ENCODE measurements around the gene HIVEP2. TPM values are rescaled to one million over a fixed set of nuclear protein-coding genes. Genes with fewer than 3 reads are reported as not detected.

HIVEP2 gene
- total RNA-seq, 1 donor from 2014 or later = 16.4 TPM

- no peak for DNase-seq (ENCODE audit: extremely low read depth, low read depth, low spot score)
These were observed 99.1 kb downstream of the HIVEP2 start for GRCh38 chr6:142845624-142846458.

- DNase-seq (ENCODE audit: extremely low read depth, low read depth, low spot score) = no peak
These were observed 99.8 kb downstream of the HIVEP2 start for GRCh38 chr6:142845143-142845571.

GRCh38 chr6:142844065-142844755, 100.8 kb downstream of the HIVEP2 start:
- no peak for DNase-seq (ENCODE audit: extremely low read depth, low read depth, low spot score)

- no peak for DNase-seq (ENCODE audit: extremely low read depth, low read depth, low spot score)
These were observed 101.6 kb downstream of the HIVEP2 start for GRCh38 chr6:142843361-142843760.

- no peak for DNase-seq (ENCODE audit: extremely low read depth, low read depth, low spot score)
These were observed 102.3 kb downstream of the HIVEP2 start for GRCh38 chr6:142842418-142843261.

- no peak for DNase-seq (ENCODE audit: extremely low read depth, low read depth, low spot score)
These were observed 103.1 kb downstream of the HIVEP2 start for GRCh38 chr6:142841915-142842314.

GRCh38 chr6:142839686-142840040, 105.3 kb downstream of the HIVEP2 start:
- no peak for DNase-seq (ENCODE audit: extremely low read depth, low read depth, low spot score)

- DNase-seq (ENCODE audit: extremely low read depth, low read depth, low spot score) = no peak
These were observed 105.9 kb downstream of the HIVEP2 start for GRCh38 chr6:142838821-142839685.

GRCh38 chr6:142835787-142836535, 109.0 kb downstream of the HIVEP2 start:
- DNase-seq (ENCODE audit: extremely low read depth, low read depth, low spot score) = no peak

- DNase-seq (ENCODE audit: extremely low read depth, low read depth, low spot score) = no peak
These were observed 110.1 kb downstream of the HIVEP2 start for GRCh38 chr6:142834853-142835252.

- no peak for DNase-seq (ENCODE audit: extremely low read depth, low read depth, low spot score)
These were observed 111.2 kb downstream of the HIVEP2 start for GRCh38 chr6:142833798-142834197.

GRCh38 chr6:142833054-142833453, 111.9 kb downstream of the HIVEP2 start:
- DNase-seq (ENCODE audit: extremely low read depth, low read depth, low spot score) = no peak

GRCh38 chr6:142830807-142831206, 114.2 kb downstream of the HIVEP2 start:
- no peak for DNase-seq (ENCODE audit: extremely low read depth, low read depth, low spot score)

- DNase-seq (ENCODE audit: extremely low read depth, low read depth, low spot score) = no peak
These were observed 114.8 kb downstream of the HIVEP2 start for GRCh38 chr6:142830116-142830710.

- no peak for DNase-seq (ENCODE audit: extremely low read depth, low read depth, low spot score)
These were observed 115.4 kb downstream of the HIVEP2 start for GRCh38 chr6:142829556-142829955.

GRCh38 chr6:142827991-142828390, 117.0 kb downstream of the HIVEP2 start:
- DNase-seq (ENCODE audit: extremely low read depth, low read depth, low spot score) = no peak

GRCh38 chr6:142827369-142827768, 117.6 kb downstream of the HIVEP2 start:
- peak; percentile 77 for DNase-seq (ENCODE audit: extremely low read depth, low read depth, low spot score)

- no peak for DNase-seq (ENCODE audit: extremely low read depth, low read depth, low spot score)
These were observed 119.2 kb downstream of the HIVEP2 start for GRCh38 chr6:142825760-142826159.

- no peak for DNase-seq (ENCODE audit: extremely low read depth, low read depth, low spot score)
These were observed 120.5 kb downstream of the HIVEP2 start for GRCh38 chr6:142824426-142824825.
